ENCODE data around the gene MDM1.
A peak's percentile ranks its signal among the peaks of the same experiment; 100 is the strongest.

Gene MDM1, protein sequence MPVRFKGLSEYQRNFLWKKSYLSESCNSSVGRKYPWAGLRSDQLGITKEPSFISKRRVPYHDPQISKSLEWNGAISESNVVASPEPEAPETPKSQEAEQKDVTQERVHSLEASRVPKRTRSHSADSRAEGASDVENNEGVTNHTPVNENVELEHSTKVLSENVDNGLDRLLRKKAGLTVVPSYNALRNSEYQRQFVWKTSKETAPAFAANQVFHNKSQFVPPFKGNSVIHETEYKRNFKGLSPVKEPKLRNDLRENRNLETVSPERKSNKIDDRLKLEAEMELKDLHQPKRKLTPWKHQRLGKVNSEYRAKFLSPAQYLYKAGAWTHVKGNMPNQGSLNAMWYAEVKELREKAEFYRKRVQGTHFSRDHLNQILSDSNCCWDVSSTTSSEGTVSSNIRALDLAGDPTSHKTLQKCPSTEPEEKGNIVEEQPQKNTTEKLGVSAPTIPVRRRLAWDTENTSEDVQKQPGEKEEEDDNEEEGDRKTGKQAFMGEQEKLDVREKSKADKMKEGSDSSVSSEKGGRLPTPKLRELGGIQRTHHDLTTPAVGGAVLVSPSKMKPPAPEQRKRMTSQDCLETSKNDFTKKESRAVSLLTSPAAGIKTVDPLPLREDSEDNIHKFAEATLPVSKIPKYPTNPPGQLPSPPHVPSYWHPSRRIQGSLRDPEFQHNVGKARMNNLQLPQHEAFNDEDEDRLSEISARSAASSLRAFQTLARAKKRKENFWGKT

DNA sequence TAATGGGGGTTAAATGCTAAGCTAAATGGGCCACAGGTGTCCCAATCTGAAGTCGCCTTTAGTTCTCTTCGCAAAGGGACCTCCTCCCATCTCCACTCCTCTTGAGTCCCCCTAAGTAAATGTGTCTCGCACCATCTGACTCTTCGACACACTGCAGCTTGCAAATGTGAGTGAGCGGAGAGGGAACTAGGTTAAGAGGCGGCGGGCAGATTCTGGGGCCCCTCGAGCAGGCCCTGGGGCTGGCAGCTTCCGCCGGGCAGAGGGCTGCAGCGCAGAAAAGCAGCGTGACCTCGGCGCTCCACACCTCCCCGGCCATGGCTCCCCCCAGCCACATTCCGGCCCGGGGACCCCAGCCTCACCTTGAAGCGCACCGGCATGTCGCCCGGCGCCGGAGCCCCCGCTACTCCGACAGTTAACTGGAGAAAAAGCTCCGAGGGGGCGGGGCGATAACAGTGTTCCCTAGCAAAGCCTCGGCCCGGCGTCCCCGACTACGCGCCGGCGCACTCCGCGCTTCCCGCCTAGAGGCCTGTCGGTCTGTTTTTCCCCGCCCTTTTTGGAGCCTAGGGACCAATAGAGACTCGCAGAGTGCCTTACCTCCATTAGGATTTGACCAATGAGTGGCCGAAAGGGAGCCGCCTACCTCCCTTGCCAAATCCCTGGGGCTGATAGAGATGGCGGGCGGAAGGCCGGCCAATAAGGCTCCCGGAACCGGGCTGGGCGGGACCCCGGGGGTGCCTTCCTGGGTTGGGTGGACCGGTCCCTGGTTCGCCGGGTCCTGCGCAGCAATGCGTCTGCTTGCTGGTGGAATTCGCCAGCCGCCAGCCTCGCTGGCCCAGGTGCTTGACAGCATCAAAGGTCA is at the start of gene MDM1:
Gene MDM1 (minus strand): TSS at position 494 of the 859 bp plus-strand sequence. CDS start 117 bp downstream, at position 377.
- DNase-seq, result peak; percentile 98 to 99

DNA sequence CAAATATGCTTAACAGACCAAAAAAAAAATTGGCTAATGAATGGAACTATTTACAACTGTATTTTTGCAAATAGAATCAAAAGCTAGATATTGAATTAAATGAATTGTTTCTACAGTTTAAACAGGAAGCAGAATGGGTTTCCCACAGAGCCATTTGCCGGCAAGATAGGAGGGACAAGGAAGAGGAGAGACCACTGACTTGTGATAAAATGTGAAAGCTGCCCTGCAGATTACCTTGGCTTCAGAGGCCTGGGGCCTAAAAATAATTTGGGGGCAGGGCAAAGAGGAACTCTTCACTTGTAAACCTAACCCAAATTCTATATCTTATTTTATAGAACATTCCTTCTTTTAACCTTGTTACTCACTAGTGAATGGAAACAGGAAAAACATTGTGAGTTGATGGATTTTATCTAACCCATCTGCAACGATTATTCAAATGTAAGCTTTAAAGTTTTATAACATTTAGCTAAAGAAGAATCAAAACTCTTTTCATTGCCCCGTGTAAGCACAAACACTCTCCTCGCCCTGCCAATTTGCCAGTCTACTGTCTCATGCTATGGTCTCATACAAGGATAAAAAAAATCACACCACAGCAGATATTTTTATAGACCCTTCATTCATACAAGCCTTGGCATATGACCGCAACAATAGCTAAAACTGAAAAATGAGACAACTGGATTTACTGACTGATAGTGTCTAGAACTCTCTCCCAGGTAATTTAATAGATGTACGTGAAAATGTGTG is 49.5 kb upstream of the MDM1 start:
- DNase-seq, result no peak

DNA sequence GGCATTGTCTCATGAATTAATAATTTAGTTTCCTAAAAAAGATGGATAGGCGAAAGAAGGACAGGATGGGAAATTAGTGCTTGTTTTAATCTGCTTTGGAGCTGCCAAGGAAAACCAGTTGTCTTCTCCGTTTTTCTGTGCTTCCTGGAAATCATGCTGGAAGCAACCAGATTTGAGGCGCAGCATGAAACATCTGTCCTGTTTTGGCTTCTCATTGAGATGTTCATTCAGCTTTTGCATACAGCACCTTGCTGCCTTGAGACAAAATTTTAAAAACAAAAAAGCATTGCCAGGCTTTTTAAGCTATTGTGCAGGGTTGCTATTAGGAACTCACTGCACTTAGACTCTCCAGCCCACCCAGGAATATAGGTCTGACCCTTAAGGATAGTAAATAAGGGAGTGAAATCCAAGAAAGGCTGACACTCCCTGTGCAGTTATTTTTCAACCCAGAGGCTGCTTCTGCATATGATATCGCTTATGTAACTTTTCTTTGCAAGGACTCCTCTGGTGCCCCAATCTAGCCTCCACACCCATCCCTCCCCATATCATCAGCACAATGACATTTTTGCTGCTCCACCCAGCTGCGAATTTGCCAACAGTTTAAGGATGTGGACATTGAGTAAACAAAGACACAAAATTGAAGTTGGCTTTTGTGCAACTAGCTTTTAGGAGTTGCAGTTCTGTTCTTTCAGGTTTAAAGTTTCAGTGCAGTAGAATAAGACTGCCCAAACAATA is 46.9 kb upstream of the MDM1 start:
- no peak for DNase-seq

DNA sequence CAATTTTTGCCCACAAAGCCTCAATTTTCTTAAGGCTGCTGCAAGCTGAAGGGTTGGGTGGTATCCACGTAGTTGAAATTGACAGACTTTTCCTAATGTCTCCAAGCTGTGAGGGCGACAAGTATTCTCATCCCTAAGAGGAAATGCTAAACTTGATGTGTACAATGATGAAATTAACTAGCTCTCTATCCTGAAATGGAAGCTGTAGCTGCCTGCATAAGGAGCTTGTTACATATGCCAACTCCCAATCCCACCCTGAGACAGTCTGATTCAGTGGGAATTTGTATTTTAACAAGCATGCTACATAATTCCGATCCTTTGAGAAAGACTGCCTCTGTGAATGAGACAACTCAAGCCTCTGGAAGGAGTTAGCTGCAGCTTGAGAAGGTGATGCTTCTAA is 45.7 kb upstream of the MDM1 start:
- no peak for DNase-seq

DNA sequence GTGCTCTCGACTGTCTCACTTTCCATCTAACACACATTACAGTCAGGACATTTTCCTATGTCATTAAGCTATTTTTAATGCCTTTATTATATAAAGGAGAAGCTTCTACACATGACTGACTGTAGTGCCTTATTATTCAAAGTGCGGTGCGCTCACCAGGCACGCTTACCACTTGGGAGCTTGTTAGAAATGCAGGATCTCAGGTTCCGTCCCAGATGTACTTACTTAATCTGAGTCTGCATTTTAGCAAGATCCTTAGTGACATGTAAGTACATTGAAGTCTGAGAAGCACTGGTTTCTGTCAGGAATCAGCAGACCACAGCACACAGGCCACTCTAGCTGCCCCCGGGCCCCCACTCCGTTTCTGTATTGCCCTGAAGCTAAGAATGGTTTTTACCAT is 44.7 kb upstream of the MDM1 start:
- DNase-seq, result no peak

DNA sequence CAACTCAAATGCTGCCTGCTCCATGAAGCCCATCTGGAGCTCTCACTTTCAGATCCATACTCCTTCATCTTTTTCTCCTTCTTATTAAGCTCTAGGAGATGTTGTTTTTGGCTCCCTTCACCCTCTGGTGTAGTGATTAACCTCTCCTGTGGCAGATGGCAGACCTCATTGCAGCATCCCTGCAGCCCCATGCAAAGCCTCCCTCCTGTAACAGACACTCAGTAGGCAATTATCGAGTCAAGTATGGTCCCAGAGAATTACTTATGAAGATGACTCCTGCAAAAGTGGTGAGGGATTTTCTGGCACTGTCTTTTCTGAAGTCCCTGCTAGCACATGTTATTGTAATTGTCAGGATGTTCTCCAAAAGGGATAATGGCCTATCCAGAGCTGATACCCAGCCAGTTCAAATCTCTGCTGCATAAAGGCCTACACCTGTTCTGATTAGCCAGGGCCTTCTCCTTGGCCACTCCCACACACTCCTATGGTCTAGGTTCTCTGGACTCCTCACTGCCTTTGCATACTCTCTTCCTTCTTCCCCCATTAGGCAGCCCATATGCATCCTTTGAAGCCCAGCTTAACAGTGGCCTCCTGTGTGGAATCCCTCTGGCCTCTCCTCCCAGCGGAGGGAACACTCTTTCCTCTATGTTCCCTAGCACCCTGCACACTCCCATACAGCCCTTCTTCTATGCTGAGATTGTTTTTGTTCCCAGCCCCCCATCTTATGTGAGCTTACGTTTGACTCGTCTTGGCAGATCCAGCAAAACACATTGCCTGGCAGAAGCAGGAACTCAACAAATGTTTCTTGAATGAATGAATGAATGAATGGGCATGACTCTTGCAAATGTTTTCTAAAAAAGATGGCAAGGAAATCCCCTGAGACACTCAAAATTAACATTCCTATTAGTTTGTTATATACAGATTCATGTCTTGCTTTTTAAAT is 43.9 kb upstream of the MDM1 start:
- peak; percentile 96 to 98 for DNase-seq

DNA sequence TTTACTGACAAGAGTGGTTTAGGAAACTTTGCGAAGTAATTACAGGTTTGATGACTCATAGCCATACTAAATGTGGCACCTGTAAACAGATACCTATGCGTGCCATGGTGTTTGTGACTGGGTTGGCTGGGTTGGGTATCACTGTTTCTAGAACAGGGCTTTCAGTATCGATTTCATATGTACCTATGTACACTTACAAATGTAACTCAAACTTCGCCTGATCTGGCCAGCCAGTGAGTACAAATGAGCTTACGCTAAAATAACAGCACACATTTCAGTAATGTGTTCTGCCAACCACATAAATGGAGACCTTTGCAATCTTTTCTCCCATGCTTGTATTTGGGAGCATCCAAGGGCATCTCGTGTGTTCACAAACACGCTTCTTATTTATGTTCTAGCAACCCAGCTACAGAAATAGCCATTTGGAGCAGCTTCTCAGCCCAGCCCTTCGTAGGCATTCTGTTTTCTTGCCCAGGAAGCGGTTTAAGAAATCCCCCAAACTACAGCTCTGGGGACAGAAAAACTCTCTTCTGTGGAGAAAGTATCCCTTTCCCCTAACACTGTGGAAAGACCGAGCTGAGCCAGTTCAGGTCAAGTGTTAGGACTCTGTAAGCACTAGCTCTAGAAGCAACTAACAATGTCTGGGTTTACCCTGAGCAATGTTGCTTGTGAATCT is 42.3 kb upstream of the MDM1 start:
- DNase-seq, result no peak

DNA sequence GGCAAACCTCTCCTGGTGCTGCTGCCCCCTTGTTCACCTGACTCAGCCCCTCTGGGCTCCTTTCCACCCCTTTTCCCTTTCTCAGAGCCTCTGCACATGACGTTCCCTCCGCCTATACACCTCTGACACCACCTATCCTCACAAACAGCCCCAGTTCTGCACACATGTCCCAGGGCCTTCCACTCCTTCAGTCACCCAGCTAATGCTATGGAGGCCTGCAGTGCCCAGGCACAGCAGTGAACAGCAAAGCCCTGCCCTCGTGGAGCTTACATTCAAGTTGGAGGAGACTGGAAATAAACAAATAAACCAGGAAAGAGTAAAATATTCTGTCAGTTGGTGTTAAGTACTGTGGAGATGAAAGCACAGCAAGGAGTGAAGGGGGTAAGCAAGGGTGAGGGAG is 38.5 kb upstream of the MDM1 start:
- no peak for DNase-seq

DNA sequence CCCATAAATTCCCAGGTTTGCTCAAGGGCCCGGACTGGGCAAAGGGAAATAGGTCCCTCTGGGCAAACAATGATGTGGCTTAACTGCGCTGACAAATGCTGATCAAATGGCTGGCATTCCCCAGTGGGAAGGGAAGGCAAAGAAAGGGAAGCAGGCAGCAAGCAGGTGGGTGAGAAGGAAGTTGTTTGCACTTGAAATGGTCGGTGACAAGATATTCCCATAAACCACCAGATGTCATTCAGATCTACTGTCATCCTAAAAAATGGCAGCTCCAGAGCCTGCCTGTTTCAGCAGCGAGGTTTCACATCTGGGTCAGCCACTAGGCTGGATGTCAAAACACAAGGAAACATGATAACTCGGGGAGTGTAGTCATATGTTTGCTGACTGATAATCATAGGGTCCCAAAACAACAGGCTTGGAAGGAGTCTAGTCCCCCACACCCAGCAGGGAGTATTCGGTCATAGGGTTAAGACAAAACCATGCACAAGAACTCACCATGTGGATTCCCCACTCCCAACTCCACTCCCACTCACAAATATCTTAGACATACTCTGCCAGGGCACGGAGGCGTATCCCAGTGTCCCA is 37.9 kb upstream of the MDM1 start:
- no peak for DNase-seq

DNA sequence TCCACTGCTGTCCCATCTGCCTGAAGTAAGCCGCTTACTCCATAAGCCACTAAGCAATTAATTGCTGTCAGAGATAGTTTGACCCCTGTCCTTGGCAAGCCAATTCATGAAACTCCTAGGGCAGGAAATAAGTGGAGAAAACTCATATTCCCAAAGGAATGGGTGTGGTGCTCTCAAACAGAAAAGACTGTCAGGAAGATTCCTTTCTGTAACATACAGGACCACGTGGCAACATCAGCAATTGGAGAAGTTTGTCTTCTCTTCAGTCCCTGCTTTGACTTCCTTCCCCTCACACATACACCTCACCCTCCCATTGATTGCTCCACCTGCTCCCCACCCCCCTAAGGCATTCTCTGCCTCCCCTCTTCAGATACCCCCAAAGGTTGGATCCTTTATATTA is 36.2 kb upstream of the MDM1 start:
- no peak for DNase-seq

DNA sequence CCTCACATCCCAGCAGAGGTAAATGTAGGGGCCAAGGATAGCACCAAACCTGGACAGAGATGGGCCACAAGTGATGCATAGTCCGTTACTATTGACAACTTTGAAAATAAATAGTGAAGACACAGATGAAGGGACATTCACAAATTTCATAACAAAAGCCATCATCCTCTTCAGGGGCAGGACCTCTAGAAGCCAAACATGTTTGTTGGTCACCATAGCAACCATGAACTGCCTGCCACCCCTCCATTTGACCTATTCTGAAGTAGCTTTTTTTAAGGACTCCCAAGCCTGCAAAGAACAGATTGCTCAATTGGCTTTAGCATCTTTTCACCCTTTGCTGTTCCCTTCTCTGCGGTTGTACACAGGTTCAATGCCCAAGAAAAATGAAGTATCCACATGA is 35.7 kb upstream of the MDM1 start:
- peak in 1 of 2 experiments; percentile 14 for DNase-seq

DNA sequence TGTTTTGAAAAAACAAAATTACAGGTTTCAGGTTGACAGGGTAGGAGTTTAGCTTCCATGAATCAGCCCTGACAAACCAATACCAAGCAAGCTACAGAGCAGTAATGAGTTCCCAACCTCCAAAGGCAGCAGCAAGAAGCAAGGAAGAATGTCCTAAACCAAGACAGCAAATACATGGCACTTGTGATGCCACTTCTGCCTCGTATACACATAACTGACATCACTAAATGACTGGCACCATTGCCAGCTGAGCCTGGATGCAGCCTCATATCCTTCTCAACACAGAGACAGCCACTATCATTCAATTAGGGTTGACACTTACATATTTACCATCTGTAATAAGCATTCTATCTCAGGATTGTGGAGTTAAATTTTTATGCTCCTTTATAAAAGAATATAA is 35.0 kb upstream of the MDM1 start:
- DNase-seq, result no peak

DNA sequence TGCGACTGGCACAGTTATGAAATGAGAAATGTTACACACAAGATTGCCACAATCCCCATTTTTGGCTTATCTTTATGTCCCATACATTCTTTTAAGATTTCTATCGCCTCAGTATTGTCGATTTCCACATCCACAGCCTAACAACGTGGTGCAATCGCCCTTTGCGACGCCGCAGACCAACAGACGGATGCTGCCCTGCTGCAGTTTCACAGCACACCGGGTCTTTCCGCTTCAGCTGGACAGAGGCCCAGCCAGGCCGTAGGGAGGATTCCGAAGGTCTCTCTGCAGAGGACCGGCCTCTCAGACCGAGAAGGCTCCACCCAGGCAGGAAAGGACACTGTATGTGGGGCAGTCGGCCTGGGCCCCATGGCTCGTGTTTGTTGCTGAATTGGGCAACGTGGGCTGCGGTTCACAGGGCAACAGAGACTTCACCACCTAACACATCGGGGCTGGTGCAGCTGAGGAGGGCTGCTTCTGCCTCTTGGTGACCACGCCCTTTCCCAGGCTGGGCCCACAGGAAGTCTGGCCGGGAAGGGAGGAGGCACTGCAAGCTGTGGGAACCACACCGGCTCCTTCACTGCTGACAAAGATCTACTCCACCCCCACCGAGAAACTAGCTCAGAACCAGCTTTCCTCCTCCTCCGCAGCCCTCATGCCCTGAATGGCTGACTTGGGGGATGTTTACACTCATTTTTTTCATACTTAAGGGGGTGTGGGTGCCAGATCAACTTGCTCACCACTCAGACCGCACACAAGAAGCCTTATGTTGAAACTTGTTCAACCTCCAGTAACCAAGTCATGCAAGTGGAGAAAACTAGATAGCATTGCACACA is 32.9 kb upstream of the MDM1 start:
- no peak for DNase-seq

DNA sequence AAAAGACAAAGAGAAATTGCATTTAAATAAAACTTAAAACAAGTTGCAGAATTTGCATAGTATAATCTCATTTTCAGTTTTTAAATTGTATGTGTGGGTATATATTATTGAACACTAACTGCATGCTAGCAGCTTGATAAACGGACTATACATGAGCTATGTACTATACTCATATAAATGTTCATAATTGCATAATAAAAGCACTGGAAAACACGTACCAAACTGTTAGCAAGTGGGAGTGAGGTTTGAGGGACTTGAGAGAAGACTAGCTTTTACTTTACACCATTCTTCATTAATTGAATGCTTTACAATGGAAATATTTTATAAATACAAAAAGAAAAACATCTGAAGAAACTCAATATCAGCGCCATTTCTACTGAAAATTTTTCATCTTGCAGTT is 32.2 kb upstream of the MDM1 start:
- DNase-seq, result no peak

DNA sequence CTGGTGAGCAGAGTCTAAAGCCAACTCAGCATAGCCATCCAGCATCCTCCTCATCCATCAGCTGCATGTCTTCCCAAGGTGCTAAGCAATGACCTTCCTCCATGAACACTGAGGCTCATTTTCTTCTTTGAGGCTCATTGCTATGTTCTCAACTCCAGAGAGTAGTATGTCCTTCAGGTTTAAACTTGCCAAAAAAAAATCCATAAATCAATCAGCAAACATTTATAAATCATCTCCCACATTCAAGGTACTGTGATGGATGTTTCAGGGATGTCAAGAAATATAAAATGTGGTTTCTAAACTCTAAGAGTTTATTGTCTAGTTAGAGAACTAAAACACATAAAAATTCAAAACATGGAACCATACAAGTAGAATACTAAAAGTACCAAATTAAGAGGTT is 29.8 kb upstream of the MDM1 start:
- no peak for DNase-seq

DNA sequence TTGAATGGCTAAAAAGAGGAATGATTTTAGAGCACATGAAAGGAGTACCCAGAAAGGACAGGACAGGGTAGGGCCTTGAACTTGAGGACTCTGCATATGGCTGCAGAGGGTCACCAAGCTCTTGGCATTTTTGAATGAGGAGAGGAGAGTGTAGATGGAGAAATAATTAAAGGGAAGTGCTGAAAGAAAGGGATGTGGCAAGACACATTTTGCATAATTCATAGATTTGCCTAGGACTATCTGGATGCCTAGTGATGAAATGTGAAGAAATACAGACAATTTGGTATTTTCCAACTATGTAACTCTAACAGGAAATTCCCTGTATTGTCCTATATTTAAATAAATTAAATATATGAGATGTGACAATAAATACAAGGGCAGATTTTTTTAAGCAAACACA is 27.5 kb upstream of the MDM1 start:
- no peak for DNase-seq

DNA sequence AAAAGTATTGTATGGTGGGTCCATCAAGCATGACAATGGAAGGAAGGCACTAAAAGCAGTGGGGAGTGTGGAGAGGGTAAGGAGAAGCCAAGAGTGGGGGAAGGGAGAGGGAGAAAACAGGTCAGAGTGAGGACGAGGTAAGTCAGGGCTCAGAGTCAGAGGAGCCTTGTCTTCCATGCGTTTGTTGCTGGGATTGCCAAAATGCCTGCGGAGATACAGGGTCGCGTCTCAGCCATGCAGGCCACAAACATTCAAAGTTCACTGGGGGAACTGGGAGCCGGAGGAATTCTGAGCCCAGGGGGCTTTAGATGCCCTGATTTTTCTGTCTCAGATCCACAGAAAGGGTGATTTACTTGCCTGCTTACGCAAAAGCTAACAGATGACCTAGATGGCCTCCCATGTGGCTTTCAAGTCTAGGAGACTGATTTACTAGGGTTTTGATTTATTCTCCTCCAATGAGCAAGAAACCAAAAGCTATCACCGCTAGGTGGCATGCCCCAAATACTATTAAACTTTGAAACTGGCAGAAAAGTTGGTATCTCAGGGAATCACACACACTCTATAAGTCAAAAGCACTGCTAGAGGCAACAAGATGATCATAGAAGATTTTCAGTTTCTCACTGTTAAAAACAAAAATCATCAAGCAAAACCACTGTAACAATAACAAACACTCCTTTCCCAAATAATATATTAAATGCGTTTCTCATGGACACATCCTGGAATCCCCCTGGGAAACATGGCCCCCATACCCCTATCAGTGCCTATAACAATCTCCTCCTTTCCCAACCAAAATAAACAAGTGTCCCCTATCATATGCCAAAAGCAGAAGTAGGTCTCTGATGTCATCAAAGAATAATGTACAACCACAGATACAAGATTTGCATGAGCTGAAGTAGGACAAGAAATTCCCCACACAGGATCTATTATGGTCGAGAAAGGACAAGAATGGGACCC is 26.6 kb upstream of the MDM1 start:
- DNase-seq, result peak; percentile 15 to 58

DNA sequence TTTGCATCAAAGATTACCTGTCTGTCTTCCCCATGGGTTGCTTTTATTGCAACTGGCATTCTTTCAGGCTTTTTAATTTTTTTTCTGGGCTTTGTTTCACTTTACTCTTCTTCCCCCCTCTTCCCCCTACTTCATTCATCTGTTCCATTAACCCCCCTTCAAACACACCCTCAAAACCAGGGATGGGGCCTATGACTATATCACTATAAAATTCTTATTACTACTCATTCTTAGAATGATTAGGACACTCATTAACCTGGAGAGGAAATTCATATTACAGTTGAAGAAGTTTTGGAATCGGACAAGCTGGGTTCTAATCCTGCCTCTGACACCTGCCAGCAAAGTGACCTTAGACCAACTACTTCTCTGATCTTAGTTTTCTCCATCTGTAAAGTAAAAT is 24.8 kb upstream of the MDM1 start:
- DNase-seq, result no peak
